Measurements from ENCODE around the gene CARD11.

GRCh38 chr7:2864999-2865670 lies 178.5 kb downstream of the CARD11 start:
- TF ChIP-seq CTCF (conservative IDR thresholded peaks at IDR 0.05 in 1 of 2, IDR thresholded peaks at IDR 0.05 in 1 of 2; ENCODE audit: extremely low read depth in 1 of 2, insufficient read depth in 1 of 2, low read depth in 1 of 2, low read length in 2 of 2) (peak; percentile 83 to 93), EZH2 (IDR thresholded peaks at IDR 0.05; ENCODE audit: borderline replicate concordance, low read length) (no peak)
